Measurements from ENCODE around the gene LIPG.
"Not testable (repeated sequence)": the region's sequence is repeated elsewhere in the genome, so short reads cannot be mapped to it uniquely, and the experiment has no call there.

LIPG gene

DNA sequence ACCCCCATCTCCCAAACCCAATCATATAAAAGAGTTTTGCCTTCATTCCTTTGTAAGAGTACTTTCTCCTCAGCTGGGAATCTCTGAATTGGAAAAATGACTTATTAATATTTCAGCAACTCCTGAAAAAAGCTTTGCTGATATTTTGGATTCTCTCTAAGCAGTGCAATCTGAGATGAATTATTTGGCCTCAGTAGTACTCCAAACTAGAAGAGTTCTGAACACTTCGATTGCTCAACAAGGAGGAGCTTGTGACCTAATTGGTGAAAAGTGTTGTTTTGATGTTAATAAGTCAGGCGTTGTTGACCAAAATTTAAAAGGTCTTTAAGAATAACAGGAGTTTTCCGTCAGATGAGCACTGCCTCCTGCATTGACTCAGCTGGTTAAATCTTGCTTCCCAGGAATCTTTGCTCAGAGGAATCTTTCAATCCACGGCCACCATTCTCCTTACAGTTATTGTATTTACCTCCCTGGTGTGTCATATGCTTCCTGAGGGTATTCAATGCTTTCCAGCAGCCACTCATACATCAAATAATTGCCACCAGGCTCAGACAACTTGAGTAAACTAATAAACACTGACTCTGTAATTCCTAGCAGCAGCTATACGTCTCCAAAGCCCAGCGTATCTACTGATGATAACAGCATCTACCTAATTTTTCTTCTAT lies 24.5 kb upstream of the LIPG start:
- DNase-seq: no peak
- in situ Hi-C loops (cut with MboI; ENCODE audit: low pct_unique_long_range_greater_than_20kb, low sequenced_read_pairs): loop anchor here (25.0 kb wide), 1 partner anchor 325 kb away; no protein-coding TSS in a partner anchor

DNA sequence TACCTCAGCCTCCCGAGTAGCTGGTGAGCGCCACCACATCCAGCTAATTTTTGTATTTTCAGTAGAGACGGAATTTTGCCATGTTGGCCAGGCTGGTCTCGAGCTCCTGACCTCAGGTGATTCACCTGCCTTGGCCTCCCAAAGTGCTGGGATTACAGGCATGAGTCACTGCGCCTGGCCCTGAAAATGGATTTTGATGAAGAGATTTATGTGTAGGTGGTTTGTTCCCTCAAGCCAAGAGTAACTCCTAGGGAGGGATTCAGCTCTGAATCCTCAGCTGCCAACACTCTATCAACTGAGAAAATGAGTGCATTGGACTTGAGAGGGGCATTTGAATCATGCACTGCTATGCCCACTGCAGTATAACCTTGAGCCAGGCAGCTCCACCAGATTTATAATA lies 17.5 kb upstream of the LIPG start:
- no peak for DNase-seq
- in situ Hi-C loops (cut with MboI; ENCODE audit: low pct_unique_long_range_greater_than_20kb, low sequenced_read_pairs): loop anchor here (25.0 kb wide), 1 partner anchor 318 kb away; no protein-coding TSS in a partner anchor

GRCh38 chr18:49546278-49546677 lies 15.6 kb upstream of the LIPG start:
- no peak for DNase-seq
- in situ Hi-C loops (cut with MboI; ENCODE audit: low pct_unique_long_range_greater_than_20kb, low sequenced_read_pairs): loop anchor here (25.0 kb wide), 1 partner anchor 316 kb away; no protein-coding TSS in a partner anchor

GRCh38 chr18:49546719-49547273 lies 15.1 kb upstream of the LIPG start:
- DNase-seq: no peak

DNA sequence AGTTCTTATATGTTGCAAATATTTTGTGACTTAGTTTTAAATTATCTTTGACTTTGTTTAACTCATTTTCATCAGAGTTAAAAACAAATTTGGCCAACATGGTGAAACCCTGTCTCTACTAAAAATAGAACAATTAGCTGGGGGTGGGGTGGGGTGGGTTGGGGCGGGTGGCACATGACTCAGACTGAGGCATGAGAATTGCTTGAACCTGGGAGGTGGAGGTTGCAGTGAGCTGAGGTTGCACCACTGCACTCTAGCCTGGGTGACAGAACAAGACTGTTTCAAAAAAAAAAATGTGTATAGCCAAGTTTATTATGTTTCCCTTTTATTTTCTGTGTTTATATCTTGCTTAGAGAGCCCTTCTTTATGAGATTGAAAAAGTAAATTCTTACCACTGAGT lies 14.2 kb upstream of the LIPG start:
- no peak for DNase-seq
- in situ Hi-C loops (cut with MboI; ENCODE audit: low pct_unique_long_range_greater_than_20kb, low sequenced_read_pairs): loop anchor here (25.0 kb wide), 1 partner anchor 315 kb away; no protein-coding TSS in a partner anchor

More at GRCh38 chr18:49546719-49547273, 15.1 kb upstream of the LIPG start:
- in situ Hi-C loops (cut with MboI; ENCODE audit: low pct_unique_long_range_greater_than_20kb, low sequenced_read_pairs): loop anchor here (25.0 kb wide), 1 partner anchor 316 kb away; no protein-coding TSS in a partner anchor

DNA sequence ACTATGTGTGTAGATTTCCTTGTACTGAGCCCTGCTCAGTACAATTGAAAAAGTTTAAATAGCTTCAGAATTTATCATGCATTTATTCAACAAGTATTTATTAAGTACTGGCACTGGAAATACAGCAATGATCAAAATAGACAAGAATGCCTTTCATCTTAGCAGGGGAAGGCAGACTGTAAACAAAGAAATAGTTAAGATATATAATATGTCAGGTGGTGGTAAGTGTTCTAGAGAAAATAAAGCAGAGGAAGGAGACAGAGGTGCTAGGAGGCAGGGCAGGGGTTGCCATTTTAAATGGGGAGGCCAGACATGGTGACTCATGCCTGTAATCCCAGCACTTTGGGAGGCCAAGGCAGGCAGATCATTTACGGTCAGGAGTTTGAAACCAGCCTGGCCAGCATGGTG lies 13.6 kb upstream of the LIPG start:
- no peak for DNase-seq
- in situ Hi-C loops (cut with MboI; ENCODE audit: low pct_unique_long_range_greater_than_20kb, low sequenced_read_pairs): loop anchor here (25.0 kb wide), 1 partner anchor 314 kb away; no protein-coding TSS in a partner anchor

DNA sequence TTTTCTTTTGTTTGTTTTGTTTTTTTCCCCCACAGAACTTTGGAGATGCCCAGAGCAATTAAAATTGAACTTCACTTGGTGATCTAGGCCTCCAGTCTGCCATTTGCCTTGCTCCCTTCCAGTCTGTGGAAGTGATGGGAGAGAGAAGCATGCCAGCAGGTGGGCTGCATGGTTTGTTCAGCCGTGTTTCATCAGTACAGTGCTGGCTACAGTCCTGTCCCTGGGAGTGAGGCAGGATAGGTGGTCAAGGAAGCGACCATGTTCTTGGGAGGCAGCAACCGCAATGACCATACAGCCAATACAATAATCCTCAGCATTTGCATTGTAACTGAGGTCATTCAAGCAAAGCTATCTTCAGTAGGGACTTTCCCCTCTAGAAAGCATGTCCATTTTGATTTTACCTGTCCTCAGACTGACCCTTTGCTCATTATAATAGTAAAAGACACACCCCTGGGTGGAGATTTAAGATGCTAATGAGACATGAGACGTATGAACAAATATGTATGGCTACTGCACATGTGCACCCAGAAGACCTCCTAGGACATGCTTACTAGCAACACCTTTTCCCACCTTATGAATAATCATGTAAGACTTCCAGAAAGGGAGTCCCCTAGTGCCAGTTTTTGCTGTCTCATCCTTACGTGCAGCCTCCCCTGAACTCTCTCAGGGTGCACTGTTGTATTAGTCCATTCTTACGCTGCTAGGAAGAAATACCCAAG lies 11.1 kb upstream of the LIPG start:
- in situ Hi-C loops (cut with MboI; ENCODE audit: low pct_unique_long_range_greater_than_20kb, low sequenced_read_pairs): no loop called here
- DNase-seq: no peak

GRCh38 chr18:49553003-49553402 lies 8.9 kb upstream of the LIPG start:
- DNase-seq: no peak
- in situ Hi-C loops (cut with MboI; ENCODE audit: low pct_unique_long_range_greater_than_20kb, low sequenced_read_pairs): no loop called here

DNA sequence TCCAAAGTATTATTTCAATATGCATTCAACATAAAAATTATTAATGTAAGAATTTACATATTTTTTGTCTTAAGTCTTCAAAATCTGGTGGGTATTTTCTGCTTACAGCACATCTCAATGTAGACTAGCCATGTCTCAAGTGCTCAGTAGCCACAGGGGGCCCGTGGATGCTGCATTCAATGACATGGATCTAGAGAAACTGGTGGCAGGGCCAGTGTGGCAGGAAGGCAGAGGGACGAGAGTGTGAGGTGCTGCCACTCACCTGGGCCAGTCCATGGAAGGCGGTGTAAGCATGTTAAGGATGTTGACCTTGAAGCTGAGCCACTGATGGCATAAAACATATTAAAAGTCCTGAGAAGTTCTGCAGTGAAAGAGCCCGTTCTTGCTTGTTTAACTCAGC lies 6.2 kb upstream of the LIPG start:
- in situ Hi-C loops (cut with MboI; ENCODE audit: low pct_unique_long_range_greater_than_20kb, low sequenced_read_pairs): no loop called here
- DNase-seq: no peak

- DNase-seq: no peak
- in situ Hi-C loops (cut with MboI; ENCODE audit: low pct_unique_long_range_greater_than_20kb, low sequenced_read_pairs): no loop called here
Observed at GRCh38 chr18:49558356-49558755, 3.5 kb upstream of the LIPG start.

DNA sequence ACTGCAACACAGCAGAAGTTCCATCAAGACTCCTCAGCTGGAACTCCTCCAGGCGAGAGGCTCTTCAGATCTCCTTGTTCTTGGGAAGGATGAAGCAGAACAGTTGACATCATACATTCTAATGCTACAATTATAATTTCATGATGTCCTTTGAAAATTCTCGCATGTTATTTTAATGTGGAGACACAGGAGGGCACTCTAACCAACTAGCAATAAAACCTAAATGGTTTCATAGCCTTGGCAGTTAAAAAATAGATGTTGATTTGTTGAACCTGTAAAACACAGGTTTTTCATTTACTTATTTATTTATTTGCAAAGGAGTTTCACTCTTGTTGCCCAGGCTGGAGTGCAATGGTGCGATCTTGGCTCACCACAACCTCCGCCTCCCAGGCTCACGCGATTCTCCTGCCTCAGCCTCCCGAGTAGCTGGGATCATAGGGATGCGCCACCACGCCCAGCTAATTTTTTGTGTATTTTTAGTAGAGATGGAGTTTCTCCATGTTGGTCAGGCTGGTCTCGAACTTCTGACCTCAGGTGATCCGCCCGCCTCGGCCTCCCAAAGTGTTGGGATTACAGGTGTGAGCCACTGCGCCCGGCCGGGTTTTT lies 2.4 kb upstream of the LIPG start:
- in situ Hi-C loops (cut with MboI; ENCODE audit: low pct_unique_long_range_greater_than_20kb, low sequenced_read_pairs): not testable (repeated sequence)

GRCh38 chr18:49560277-49560623 lies 1.6 kb upstream of the LIPG start:
- in situ Hi-C loops (cut with MboI; ENCODE audit: low pct_unique_long_range_greater_than_20kb, low sequenced_read_pairs): no loop called here
- DNase-seq: no peak

More for the DNA sequence above, 2.4 kb upstream of the LIPG start:
- not testable (repeated sequence) for DNase-seq

DNA sequence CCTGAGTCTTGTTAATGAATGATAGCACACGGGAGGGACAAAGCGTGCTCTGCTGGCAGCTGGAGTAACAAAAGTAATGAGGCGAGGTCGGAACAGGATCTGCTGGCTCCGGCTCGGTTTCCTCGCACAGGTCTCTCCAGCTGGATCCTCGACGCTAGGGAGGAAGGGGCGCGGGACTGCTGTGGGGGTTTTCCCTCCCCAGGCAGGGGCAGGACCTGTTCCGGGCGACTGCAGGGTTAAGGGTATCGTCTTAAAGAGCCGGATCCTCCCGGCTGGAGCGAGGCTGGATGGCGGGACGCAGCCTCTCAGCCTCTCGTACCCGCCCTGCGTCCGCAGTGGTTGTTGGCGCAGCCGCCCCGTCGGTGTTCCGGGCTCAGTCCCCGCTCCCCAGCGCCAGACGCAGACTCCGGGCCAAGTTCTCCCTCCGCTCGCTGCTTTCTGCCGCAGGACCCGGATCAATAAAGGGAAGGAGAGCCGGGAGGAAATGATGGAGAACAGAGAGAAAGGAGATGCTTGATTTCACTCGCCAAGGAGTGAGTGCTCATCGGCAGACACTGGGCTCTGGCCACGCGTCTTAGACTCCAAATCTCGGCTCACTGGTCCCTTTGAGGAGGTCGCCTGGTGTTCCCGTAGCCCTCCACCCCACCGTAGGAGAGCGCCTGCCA lies 1.1 kb upstream of the LIPG start:
- in situ Hi-C loops (cut with MboI; ENCODE audit: low pct_unique_long_range_greater_than_20kb, low sequenced_read_pairs): no loop called here
- DNase-seq: no peak

- DNase-seq: no peak
- in situ Hi-C loops (cut with MboI; ENCODE audit: low pct_unique_long_range_greater_than_20kb, low sequenced_read_pairs): no loop called here
Observed at GRCh38 chr18:49562481-49563129, 748 bp downstream of the LIPG start.

DNA sequence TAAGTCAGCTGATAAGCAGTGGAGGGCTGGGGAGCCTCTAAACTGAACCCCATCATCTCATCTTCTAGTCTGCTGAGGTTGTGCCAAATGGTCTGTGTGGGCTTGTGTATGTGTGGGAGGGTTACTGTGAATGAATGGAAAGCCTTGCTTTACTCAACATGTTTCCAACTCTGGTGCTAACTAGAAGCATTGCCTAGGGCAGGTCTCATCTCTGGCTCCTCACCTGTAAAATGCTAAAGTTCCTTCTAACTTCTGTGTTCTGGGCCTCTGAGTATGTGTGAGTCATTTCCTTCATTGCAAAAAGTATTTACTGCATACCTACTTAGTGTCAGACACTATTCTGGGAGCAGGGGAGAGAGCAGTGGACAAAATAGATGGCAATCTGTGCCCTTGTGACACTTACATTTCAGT lies 1.3 kb downstream of the LIPG start:
- in situ Hi-C loops (cut with MboI; ENCODE audit: low pct_unique_long_range_greater_than_20kb, low sequenced_read_pairs): no loop called here
- no peak for DNase-seq

DNA sequence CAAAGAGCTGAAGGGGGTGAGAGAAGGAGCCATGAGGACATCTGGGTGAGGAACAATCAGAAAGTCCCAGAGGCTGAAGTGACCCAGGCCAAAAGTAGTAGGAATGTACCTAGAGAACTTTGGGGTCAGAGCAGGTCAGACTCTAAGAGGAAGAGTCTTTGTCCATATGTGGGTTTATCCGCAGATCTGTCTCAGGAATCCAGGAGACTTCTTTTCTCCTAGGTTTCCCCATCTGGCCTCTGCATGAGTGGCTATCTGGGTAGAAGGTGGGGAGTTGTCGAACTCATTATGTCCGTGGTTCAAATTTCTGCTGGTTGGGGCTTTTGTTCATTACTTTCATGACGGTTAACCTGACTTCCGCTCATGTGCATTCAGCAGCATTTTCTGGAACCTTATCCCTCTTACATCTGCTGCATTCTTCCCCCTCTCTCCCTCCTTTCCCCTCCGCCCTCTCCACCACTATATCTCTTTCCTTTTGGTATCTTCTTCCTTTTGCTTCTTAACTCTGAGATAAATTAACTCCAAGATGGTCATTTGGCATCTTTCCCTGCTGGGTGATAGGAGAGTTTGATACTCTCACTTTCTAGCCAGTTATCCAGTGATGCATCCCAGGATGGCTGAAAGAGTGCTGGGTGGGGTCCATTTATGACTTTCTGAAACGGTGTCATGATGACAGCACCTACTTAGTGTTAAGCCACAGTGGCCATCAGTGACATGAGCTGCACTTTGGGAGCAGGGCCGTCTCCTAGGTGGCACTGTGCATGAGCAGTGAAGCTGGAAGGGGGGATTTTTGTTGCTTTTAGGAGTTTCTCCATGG lies 2.1 kb downstream of the LIPG start:
- in situ Hi-C loops (cut with MboI; ENCODE audit: low pct_unique_long_range_greater_than_20kb, low sequenced_read_pairs): no loop called here
- no peak for DNase-seq

GRCh38 chr18:49564518-49564834 lies 2.6 kb downstream of the LIPG start:
- in situ Hi-C loops (cut with MboI; ENCODE audit: low pct_unique_long_range_greater_than_20kb, low sequenced_read_pairs): no loop called here
- no peak for DNase-seq

DNA sequence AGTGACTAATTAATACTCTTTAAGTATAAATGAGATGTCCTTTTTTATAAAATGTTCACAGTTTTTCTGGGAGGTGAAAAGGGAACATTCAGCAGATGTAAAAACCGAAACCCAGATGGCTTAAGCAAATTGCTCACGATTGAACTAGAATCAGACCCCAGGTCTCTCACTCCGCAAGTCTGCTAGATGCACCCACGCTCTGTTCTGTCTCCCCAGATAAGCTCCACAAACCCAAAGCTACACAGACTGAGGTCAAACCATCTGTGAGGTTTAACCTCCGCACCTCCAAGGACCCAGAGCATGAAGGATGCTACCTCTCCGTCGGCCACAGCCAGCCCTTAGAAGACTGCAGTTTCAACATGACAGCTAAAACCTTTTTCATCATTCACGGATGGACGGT lies 3.2 kb downstream of the LIPG start:
- in situ Hi-C loops (cut with MboI; ENCODE audit: low pct_unique_long_range_greater_than_20kb, low sequenced_read_pairs): no loop called here

More for the DNA sequence above, 3.2 kb downstream of the LIPG start:
- no peak for DNase-seq
